Bronchial epithelial cell (primary cell): ENCODE results near the gene GNG11. TPM values are rescaled to one million over a fixed set of nuclear protein-coding genes. Genes with fewer than 3 reads are reported as not detected.

ENCODE experiments used
- DNase-seq: peaks from one replicate; pipeline ENCODE4 v3.0.0-alpha.2; 2010; ENCODE audit warnings: low read depth
- FAIRE-seq: peaks from 2 replicates; lab custom pipeline; 2011; peaks lifted over from hg19 to GRCh38; lab: Jason Lieb, UNC
- H3K27me3 ChIP-seq: 2 replicates; pipeline ENCODE4 v1.5.1; 2011; ENCODE audit warnings: low read length; ENCODE audit not compliant: control insufficient read depth, insufficient read depth
- H3K36me3 ChIP-seq: 2 replicates; pipeline ENCODE4 v1.5.1; 2011; ENCODE audit warnings: low read length; ENCODE audit not compliant: control insufficient read depth, insufficient read depth
- H3K4me3 ChIP-seq: 2 replicates; pipeline ENCODE4 v1.5.1; 2011; ENCODE audit warnings: mild to moderate bottlenecking, low read depth, low read length, control low read depth
- total RNA-seq: library from RNA; depleted of rRNA; stranded (reverse); fragments of >200 nt; gene quantifications from 2 replicates; pipeline ENCODE4 v1.2.1, GENCODE V29; 2014
- TF ChIP-seq, protein P1 (sequence below): IDR thresholded peaks from 2 replicates; pipeline ENCODE4 v1.5.1; 2011; ENCODE audit warnings: mild to moderate bottlenecking, moderate library complexity, low read length, control low read depth, inconsistent platforms; ENCODE audit not compliant: insufficient read depth, severe bottlenecking

GNG11 gene
- total RNA-seq, 1 donor from 2014 or later: 0.26 TPM

DNA sequence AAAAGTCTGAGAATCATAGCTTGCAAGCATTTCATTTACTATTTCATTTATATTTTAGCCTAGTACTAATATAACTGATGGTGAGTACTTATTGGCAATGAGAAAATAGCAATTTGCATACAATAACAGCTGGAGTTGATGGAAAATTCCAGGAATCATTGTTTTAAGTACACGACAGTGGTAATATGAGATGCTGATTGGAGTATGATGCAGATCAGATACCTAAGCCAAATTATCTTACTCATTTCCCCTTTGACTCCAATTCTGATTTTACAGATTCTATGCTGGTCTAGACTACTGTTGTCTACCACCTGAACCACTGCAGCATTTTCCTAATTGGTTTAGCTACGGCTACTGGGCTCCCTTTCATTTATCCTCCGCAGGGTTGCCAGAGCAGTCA is 36.7 kb downstream of the GNG11 start:
- TF ChIP-seq, protein P1, sequence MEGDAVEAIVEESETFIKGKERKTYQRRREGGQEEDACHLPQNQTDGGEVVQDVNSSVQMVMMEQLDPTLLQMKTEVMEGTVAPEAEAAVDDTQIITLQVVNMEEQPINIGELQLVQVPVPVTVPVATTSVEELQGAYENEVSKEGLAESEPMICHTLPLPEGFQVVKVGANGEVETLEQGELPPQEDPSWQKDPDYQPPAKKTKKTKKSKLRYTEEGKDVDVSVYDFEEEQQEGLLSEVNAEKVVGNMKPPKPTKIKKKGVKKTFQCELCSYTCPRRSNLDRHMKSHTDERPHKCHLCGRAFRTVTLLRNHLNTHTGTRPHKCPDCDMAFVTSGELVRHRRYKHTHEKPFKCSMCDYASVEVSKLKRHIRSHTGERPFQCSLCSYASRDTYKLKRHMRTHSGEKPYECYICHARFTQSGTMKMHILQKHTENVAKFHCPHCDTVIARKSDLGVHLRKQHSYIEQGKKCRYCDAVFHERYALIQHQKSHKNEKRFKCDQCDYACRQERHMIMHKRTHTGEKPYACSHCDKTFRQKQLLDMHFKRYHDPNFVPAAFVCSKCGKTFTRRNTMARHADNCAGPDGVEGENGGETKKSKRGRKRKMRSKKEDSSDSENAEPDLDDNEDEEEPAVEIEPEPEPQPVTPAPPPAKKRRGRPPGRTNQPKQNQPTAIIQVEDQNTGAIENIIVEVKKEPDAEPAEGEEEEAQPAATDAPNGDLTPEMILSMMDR: no peak
- Histone ChIP-seq H3K36me3 (no peaks in the 10 kb centered on the region), H3K27me3 (no peaks in the 10 kb centered on the region), H3K4me3 (no peak overlapping the region)
- DNase-seq (peak; percentile 52), FAIRE-seq (no peak)

DNA sequence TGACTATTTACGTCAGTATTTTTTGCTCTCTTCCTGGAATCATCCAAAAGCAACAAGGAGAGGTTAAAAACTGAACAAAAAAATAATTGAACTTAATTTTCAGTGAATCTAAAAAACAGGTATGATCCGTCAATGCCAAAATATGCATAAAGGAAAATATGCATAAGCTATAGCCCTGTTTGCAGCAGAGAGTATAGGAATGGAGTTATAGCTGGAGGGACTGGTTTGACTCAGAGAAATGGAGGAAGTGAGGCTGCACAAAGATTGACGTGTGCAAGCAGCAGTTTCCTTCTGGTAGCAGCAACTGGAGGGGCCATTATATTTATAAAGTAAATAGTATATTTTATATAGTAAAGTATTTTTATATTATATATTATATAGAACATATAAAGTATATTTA is 37.1 kb downstream of the GNG11 start:
- no peaks in the 10 kb centered on the region for H3K36me3 ChIP-seq
- no peak overlapping the region for H3K4me3 ChIP-seq
- DNase-seq: peak; percentile 30
- H3K27me3 ChIP-seq: no peaks in the 10 kb centered on the region
- no peak for FAIRE-seq
- TF ChIP-seq, protein P1: no peak

DNA sequence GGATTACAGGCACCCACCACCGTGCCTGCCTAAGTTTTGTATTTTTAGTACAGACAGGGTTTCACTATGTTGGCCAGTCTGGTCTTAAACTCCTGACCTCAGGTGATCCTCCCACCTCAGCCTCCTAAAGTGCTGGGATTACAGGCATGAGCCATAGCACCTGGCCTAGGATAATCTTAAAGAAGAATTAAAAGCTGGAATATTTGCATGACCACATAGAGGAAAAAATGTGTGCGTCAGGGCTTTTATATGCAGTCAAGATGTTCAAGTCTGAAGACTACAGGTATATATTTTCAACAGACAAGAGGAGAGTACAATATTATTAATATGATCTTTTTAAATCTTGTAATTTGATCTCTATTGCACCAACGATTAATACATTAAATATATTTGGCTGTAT is 39.5 kb downstream of the GNG11 start:
- DNase-seq (no peak), FAIRE-seq (no peak)
- TF ChIP-seq, protein P1: no peak
- Histone ChIP-seq H3K36me3 (no peaks in the 10 kb centered on the region), H3K4me3 (no peak overlapping the region), H3K27me3 (no peaks in the 10 kb centered on the region)

DNA sequence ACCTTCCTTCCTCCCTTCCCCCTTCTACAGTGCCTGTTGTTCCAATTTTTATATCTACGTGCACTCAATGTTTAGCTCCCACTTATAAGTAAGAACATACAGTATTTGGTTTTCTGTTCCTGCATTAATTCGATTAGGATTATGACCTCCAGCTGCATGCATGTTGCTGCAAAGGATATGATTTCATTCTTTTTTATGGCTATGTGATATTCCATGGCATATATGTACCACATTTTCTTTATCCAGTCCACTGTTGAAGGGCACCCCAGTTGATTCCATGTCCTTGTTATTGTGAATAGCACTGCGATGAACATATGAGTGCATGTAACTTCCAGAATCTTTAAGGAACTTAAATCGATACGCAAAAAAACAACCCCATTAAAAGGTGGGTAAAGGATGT is 42.7 kb downstream of the GNG11 start:
- no peak for DNase-seq
- no peaks in the 10 kb centered on the region for H3K27me3 ChIP-seq

DNA sequence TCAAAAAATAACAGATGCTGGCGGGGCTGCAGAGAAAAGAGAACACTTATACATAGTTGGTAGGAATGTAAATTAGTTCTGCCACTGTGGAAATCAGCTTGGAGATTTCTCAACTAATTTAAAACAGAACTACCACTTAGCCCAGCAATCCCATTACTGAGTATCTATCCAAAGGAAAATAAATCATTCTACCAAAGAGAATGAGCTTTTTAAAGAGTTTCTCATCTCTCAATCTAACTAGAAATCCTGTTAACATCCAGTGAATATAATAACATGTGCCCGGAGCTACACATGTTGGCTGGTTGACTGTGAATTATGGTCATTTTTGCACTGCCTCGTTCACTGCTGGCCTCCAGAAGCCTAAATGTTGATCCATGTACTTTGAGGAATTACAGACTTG is 43.3 kb downstream of the GNG11 start:
- TF ChIP-seq, protein P1: no peak
- H3K4me3 ChIP-seq: no peak overlapping the region
- FAIRE-seq: no peak
- no peaks in the 10 kb centered on the region for H3K27me3 ChIP-seq
- H3K36me3 ChIP-seq: no peaks in the 10 kb centered on the region
- DNase-seq: no peak

More for the DNA sequence above, 42.7 kb downstream of the GNG11 start:
- Histone ChIP-seq H3K4me3 (no peak overlapping the region), H3K36me3 (no peaks in the 10 kb centered on the region)
- no peak for FAIRE-seq
- TF ChIP-seq, protein P1: no peak

DNA sequence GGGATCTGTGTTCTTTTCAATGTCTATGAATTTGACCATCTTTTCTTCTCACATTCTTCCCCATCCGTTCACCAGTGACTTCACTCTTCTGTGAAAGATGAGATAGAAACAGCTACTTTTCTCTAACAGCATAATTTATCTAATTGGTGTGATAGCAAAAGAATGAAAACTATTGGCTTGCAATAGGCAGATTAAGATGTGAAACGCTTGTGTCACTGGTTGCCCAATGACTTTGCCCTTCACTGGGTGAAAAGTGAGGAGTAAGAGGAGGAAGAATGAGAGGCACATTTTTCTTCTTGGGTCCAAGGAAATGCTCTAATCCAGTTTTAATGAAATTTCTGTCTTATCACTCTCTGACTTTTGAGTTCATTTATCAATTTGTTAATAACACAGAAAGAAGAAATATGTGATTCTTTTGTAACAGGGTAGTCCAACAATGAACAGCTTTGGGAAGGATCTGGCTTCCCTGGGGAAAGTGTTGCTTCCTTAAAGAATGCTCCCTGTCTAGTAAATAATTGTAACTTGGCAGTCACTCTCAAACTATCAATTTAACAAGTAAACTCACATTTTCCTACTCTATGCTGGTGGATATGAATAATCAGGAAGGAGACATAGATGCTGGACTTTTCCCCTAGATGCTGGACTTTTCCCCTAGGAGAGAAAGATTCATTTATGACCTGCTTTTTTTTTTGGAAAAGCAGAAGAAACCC is 47.5 kb downstream of the GNG11 start:
- H3K27me3 ChIP-seq: no peaks in the 10 kb centered on the region
- DNase-seq (no peak), FAIRE-seq (no peak)
- no peaks in the 10 kb centered on the region for H3K36me3 ChIP-seq
- no peak overlapping the region for H3K4me3 ChIP-seq
- TF ChIP-seq, protein P1: no peak
